NCI-H1417 (cell line): Measurements from ENCODE around the gene CD3D.

Source experiments
- DNase-seq, 3 experiments: peaks; one replicate each; lab custom pipeline; 2025; lab: John Stamatoyannopoulos, UW

The CD3D gene

DNA sequence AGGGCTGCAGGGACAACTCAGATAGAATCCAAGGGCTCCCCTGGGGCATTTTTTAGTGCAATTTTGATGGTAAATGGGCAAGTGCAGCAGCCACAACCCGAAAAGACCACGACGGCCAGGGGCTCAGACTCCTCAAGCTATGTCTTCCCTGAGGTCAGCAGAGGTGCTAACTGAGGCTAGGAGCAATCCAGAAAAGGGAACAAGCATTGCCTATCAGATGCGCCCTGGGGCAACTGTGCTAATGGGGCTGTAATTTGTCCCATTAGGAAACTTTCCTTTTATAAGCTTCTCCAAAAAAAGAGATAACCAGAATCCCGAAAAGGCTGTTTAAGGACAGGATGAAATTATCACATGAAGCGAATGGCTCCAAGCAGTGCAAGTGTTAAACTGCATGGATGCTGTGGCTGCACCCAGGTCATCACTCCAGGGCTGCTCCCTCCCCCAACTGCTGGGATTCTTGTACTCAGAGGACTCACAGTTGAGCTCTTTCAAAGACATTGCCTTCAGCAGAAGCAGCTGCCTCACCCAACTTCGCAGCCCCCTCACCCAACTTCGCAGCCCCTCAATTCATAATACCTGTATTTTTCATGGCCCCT, 40.8 kb downstream of the CD3D start:
- no peak for DNase-seq

- DNase-seq: peak in 1 of 3 experiments; percentile 13
Measured at GRCh38 chr11:118295815-118296454, 46.6 kb downstream of the CD3D start.

GRCh38 chr11:118295199-118295598, 47.3 kb downstream of the CD3D start:
- no peak for DNase-seq

GRCh38 chr11:118294053-118294452, 48.5 kb downstream of the CD3D start:
- no peak for DNase-seq

DNA sequence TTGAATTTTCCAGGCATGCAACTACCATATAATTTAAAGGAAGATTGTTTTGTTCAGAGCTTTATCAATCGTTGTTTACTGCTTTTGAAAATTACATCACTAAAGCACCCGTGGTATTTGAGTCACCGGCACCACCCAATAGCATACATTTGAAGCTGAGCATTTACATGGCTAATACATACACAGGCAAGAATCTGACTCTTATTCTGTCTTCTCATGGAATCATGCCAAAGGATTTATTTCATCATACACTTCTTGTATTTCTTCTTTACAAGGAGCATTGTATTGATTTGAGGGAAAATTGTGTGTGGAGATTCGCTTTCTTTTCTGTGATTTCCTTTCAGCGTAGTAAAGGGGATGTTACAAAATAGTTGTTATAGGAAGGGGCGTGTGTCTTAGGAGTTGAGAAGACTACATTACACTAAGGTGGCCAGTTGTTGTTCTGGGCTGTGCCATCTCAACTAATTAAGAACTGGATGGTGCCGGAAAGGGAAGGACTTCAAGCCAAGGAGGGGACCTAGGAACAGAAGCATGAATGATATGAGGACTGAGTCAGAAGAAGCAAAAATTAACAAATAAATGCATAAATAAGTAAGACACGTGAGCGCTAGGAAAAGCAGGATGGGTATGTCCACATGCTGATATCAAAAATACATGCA, 50.9 kb downstream of the CD3D start:
- no peak for DNase-seq

DNA sequence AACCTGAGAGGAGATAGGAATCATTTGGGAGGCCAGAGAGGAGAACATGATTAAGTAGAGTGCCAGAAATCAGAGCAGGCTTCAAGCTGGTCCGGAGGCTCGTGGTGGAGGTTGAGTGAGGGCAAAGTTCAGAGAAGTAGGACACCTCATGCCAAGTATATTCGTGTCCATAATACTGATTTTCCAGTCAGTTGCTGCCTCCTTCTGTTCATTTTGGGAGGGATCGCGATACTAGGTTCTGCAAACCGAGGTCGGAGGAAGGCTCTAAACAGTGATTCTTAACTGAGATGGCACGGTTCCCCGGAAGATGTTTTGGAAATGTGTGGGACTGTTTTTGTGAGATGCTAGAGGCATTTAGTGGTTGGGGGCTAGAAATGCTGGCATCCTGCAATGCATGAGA, 51.6 kb downstream of the CD3D start:
- peak in 1 of 3 experiments; percentile 47 for DNase-seq

DNA sequence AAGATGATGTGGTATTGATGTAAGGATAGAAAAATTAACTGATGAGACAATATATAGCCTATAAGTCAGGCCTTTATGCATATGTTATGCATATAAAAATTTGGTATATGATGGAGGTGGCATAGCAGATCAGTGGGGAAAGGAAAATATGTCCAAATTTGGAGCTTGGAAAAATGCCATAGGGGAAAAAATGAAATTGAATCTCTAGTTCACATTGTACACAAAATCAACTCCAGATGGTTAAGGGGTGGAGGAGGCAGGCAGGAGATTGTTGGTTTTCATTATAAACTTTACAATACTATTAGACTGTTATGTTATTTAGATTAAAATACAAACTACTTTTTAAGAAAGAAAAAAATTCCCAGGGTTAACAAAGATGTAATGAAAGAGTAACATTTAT, 53.1 kb downstream of the CD3D start:
- DNase-seq: no peak
